ENCODE measurements around the gene CDH23.
A peak's percentile ranks its signal among the peaks of the same experiment; 100 is the strongest.

CDH23 gene

DNA sequence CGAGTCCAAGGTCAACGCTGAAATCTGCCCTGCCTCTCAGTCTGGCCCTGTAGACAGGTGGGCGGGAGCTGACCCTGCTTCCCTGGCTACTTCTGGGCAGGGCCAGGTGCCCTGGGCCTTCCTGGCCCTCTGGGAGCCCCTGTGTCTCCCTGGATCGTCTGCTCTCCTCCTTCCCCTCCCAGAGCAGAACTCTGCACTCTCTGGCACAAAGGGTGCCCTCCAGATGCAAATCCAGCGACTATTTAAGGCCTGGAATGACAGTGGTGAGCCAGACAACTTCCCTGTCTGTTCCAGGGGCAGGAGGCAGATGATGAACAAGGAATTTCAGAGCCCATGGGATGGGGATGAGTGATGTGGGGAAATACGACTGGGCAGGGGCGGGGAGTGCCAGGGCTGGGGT is 259.5 kb downstream of the CDH23 start:
- Histone ChIP-seq H3K27me3 (no peaks in the 10 kb centered on the region), H3K4me3 (ENCODE audit: low read depth in 1 of 2, low read length in 1 of 2) (no peak overlapping the region), H3K9me3 (no peaks in the 10 kb centered on the region), H3K36me3 (no peaks in the 10 kb centered on the region), H3K4me1 (ENCODE audit: control insufficient read depth in 1 of 2, insufficient read depth in 1 of 2, low read depth in 1 of 2, low read length in 1 of 2) (peaks cover 7% of the 10 kb centered on the region in 2 experiments), H3K27ac (no peak overlapping the region)
- TF ChIP-seq, protein P1, sequence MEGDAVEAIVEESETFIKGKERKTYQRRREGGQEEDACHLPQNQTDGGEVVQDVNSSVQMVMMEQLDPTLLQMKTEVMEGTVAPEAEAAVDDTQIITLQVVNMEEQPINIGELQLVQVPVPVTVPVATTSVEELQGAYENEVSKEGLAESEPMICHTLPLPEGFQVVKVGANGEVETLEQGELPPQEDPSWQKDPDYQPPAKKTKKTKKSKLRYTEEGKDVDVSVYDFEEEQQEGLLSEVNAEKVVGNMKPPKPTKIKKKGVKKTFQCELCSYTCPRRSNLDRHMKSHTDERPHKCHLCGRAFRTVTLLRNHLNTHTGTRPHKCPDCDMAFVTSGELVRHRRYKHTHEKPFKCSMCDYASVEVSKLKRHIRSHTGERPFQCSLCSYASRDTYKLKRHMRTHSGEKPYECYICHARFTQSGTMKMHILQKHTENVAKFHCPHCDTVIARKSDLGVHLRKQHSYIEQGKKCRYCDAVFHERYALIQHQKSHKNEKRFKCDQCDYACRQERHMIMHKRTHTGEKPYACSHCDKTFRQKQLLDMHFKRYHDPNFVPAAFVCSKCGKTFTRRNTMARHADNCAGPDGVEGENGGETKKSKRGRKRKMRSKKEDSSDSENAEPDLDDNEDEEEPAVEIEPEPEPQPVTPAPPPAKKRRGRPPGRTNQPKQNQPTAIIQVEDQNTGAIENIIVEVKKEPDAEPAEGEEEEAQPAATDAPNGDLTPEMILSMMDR (IDR thresholded peaks at IDR 0.05): no peak

GRCh38 chr10:71657604-71658466 is 261.1 kb downstream of the CDH23 start:
- H3K4me3 ChIP-seq (ENCODE audit: low read depth in 1 of 2, low read length in 1 of 2): no peak overlapping the region
- H3K9me3 ChIP-seq: no peaks in the 10 kb centered on the region
- H3K27me3 ChIP-seq: no peaks in the 10 kb centered on the region
- TF ChIP-seq, protein P1 (IDR thresholded peaks at IDR 0.05): no peak
- H3K36me3 ChIP-seq: no peaks in the 10 kb centered on the region
- peak overlapping the region; percentile 6 for H3K27ac ChIP-seq
- peaks cover 7% of the 10 kb centered on the region in 2 experiments for H3K4me1 ChIP-seq (ENCODE audit: control insufficient read depth in 1 of 2, insufficient read depth in 1 of 2, low read depth in 1 of 2, low read length in 1 of 2)

DNA sequence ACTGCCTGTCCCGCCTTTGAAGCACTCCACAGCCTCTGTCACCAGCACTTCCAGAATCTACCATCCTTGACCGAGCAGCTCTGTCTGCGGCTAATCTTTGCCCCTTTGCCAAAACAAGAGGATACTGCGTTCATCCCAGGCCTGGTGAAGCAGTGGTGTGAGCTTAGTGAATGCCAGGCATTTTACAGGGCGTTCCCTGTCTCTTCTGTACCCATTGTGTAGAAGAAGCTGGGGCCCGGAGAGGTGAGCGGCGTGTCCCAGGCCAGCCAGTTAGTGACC is 261.7 kb downstream of the CDH23 start:
- Histone ChIP-seq H3K4me1 (ENCODE audit: control insufficient read depth in 1 of 2, insufficient read depth in 1 of 2, low read depth in 1 of 2, low read length in 1 of 2) (peaks cover 7% of the 10 kb centered on the region in 2 experiments), H3K4me3 (ENCODE audit: low read depth in 1 of 2, low read length in 1 of 2) (no peak overlapping the region), H3K36me3 (no peaks in the 10 kb centered on the region), H3K27me3 (no peaks in the 10 kb centered on the region), H3K9me3 (no peaks in the 10 kb centered on the region), H3K27ac (no peak overlapping the region)
- TF ChIP-seq, protein P1 (IDR thresholded peaks at IDR 0.05): no peak

DNA sequence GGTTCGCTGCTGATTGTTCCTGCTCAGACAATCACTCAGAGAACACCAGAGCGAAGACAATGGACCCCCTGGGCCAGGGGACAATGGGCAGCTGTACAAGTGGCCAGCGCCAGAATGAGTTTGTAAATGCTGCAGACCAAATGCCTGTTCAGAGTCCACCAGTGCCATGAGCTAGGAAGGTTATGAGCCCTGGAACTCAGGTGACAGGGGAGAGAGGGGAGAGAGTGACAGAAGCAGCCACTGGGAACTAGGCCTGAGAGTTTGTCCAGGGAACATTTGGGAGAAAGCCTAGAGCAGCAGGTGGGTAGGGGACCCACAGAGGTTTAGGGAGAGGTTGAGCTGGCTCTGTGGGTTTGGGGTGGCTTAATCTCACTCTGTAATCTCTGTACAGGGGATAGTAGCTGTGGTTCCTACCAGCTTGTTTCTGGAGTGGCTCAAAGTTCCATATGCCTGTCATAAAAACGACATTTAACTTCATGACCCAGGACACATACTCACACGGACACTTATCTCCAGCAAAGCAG is 262.5 kb downstream of the CDH23 start:
- TF ChIP-seq, protein P1 (IDR thresholded peaks at IDR 0.05): no peak
- Histone ChIP-seq H3K4me3 (ENCODE audit: low read depth in 1 of 2, low read length in 1 of 2) (no peak overlapping the region), H3K36me3 (no peaks in the 10 kb centered on the region), H3K27me3 (no peaks in the 10 kb centered on the region), H3K4me1 (ENCODE audit: control insufficient read depth in 1 of 2, insufficient read depth in 1 of 2, low read depth in 1 of 2, low read length in 1 of 2) (peaks cover 7% of the 10 kb centered on the region in 2 experiments), H3K27ac (no peak overlapping the region), H3K9me3 (no peaks in the 10 kb centered on the region)

GRCh38 chr10:71659737-71660136 is 263.0 kb downstream of the CDH23 start:
- TF ChIP-seq, protein P1 (IDR thresholded peaks at IDR 0.05): no peak
- no peak overlapping the region for H3K4me3 ChIP-seq (ENCODE audit: low read depth in 1 of 2, low read length in 1 of 2)
- no peak overlapping the region for H3K27ac ChIP-seq
- peaks cover 7% of the 10 kb centered on the region in 2 experiments for H3K4me1 ChIP-seq (ENCODE audit: control insufficient read depth in 1 of 2, insufficient read depth in 1 of 2, low read depth in 1 of 2, low read length in 1 of 2)
- H3K36me3 ChIP-seq: no peaks in the 10 kb centered on the region
- no peaks in the 10 kb centered on the region for H3K27me3 ChIP-seq
- H3K9me3 ChIP-seq: no peaks in the 10 kb centered on the region

Measured in neutrophil (primary cell).